ENCODE results near the gene ASS1. TPM values are rescaled to one million over a fixed set of nuclear protein-coding genes. Genes with fewer than 3 reads are reported as not detected.

The ASS1 gene
- total RNA-seq, 1 donor from 2014 or later: 4.5 TPM

DNA sequence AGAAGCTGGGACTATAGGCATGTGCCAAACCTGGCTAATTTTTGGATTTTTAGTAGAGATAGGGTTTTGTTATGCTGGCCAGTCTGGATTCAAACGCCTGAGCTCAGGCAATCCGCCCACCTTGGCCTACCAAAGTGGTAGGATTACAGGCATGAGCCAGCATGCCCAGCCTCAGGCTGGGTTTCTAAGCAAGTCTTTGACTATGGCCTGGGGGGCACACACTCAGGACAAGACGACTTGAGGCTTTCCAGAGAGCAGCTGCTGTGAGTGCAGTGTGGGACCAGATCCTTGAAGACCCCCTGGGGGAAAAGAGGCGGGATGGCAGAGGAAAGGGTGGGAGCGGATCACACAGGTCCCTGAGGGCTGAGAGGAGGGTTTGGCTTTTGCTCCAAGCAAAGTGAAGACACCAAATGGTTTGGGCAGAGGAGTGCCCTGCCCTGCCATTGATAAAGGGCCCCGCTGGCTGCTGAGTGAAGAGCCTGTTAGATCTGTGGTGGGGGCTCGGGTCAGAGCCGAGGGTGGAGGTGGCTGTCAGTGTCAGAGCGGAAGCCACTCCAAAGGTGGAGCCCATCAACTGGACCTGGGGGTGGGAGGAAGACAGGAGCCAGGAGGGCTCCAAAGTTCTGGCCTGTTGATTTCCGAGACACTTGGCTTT is 87.8 kb downstream of the ASS1 start:
- Mint-ChIP-seq H3K27me3 (ENCODE audit: low read depth) (peaks cover 28% of the 10 kb centered on the region), H3K4me1 (peaks cover 27% of the 10 kb centered on the region), H3K27ac (ENCODE audit: unreplicated experiment) (no peak overlapping the region), H3K36me3 (ENCODE audit: low read depth) (no peaks in the 10 kb centered on the region), H3K9me3 (no peaks in the 10 kb centered on the region), H3K4me3 (no peak overlapping the region)
- DNase-seq (ENCODE audit: low read depth, low spot score): no peak
- TF ChIP-seq, protein P1, sequence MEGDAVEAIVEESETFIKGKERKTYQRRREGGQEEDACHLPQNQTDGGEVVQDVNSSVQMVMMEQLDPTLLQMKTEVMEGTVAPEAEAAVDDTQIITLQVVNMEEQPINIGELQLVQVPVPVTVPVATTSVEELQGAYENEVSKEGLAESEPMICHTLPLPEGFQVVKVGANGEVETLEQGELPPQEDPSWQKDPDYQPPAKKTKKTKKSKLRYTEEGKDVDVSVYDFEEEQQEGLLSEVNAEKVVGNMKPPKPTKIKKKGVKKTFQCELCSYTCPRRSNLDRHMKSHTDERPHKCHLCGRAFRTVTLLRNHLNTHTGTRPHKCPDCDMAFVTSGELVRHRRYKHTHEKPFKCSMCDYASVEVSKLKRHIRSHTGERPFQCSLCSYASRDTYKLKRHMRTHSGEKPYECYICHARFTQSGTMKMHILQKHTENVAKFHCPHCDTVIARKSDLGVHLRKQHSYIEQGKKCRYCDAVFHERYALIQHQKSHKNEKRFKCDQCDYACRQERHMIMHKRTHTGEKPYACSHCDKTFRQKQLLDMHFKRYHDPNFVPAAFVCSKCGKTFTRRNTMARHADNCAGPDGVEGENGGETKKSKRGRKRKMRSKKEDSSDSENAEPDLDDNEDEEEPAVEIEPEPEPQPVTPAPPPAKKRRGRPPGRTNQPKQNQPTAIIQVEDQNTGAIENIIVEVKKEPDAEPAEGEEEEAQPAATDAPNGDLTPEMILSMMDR (conservative IDR thresholded peaks at IDR 0.05): no peak

DNA sequence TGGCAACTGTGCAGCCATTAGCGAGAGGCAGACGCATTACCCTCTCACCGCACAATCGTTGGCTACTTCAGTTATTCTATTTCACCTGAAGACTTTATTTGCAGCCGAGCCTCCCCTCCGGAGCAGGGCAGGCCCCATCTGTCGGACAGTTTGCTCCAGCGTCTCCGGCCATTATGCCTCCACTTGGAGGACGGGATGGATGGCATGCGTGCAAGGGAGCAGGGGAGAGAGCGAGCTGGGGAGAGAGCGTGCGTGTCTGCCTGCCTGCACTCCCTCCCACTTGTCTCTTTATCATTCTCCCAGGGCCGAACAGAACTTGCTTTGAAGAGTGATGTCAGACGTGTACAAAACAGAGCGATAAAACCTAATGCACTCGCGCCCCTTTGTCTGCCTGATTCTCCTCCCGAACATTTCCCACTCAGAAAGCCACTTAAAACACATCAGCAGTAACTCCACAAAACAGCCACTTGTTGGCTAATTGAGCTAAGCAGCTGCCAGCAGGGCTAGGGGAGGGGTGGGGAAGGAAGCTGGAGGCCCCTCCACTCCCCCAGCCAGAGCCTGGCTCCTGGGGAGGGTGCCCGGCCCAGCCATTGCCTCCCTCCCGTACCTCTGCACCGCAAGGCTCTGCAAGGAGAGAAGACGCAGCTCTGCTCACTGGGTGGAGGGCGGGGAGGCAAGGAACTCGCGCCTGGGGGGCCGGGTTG is 91.2 kb downstream of the ASS1 start:
- Mint-ChIP-seq H3K4me3 (peak overlapping the region; percentile 60), H3K27ac (ENCODE audit: unreplicated experiment) (peak overlapping the region; percentile 76), H3K36me3 (ENCODE audit: low read depth) (no peaks in the 10 kb centered on the region), H3K4me1 (peaks cover 35% of the 10 kb centered on the region), H3K27me3 (ENCODE audit: low read depth) (peaks cover 54% of the 10 kb centered on the region), H3K9me3 (no peaks in the 10 kb centered on the region)
- TF ChIP-seq, protein P1 (conservative IDR thresholded peaks at IDR 0.05): no peak
- DNase-seq (ENCODE audit: low read depth, low spot score): peak; percentile 18

DNA sequence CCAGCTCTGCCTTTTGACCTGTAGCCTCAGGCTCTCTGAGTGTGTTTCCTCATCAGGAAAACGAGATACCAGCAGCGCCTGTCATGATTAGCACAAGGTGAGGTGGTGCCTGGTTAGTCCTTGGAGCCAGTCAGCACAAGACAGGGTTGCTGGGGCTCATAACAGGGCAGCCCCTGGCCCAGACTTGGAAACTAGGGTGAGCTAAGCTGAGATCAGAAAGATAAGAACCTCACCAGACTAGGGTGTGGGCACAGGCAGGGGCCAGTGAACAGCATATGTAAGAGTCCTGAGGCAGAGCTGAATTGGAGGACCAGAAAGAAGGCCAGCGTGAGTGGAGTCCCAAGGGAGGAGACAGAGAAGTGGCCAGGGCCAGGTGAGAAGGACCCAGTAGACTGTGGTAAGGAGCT is 91.9 kb downstream of the ASS1 start:
- DNase-seq (ENCODE audit: low read depth, low spot score): no peak
- TF ChIP-seq, protein P1 (conservative IDR thresholded peaks at IDR 0.05): no peak
- peaks cover 35% of the 10 kb centered on the region for H3K4me1 Mint-ChIP-seq
- H3K27me3 Mint-ChIP-seq (ENCODE audit: low read depth): peaks cover 57% of the 10 kb centered on the region
- no peaks in the 10 kb centered on the region for H3K36me3 Mint-ChIP-seq (ENCODE audit: low read depth)
- no peak overlapping the region for H3K4me3 Mint-ChIP-seq
- no peaks in the 10 kb centered on the region for H3K9me3 Mint-ChIP-seq
- H3K27ac Mint-ChIP-seq (ENCODE audit: unreplicated experiment): no peak overlapping the region

DNA sequence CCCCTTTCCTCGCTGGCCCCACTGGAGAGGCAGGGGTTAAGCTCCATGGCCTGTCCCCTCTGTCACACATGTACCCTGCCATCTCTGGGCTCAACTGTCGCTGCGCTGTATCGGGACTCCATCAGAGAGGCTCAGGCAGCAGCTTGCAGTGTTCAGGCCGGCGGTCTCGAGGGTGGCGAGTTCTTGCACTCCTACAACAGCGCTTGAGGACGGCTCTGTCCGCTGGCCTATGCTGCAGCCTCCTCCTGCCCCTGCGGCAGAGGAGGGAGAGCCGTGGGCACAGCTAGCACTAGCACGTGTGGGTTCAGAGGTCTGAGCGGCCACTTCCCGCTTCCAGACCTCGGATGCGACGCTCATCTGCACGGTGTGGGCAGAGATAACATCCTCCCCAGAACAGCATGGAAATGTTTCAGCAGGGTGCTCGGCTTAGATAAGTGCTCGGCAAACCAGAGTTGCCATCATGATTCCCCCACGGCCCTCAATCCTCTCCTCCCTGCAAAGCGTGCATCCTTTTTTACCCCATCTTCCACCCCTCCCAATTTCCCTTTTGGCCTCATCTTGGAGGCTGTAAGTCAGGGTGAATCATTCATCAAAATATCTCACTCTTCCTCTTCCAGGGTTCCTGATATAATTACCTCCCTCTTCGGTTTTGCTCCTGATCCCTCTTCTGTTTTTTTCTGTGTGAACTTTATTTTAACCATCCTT is 92.7 kb downstream of the ASS1 start:
- Mint-ChIP-seq H3K9me3 (no peaks in the 10 kb centered on the region), H3K4me1 (peaks cover 33% of the 10 kb centered on the region), H3K27ac (ENCODE audit: unreplicated experiment) (no peak overlapping the region), H3K27me3 (ENCODE audit: low read depth) (peaks cover 58% of the 10 kb centered on the region), H3K4me3 (no peak overlapping the region), H3K36me3 (ENCODE audit: low read depth) (no peaks in the 10 kb centered on the region)
- TF ChIP-seq, protein P1 (conservative IDR thresholded peaks at IDR 0.05): no peak
- no peak for DNase-seq (ENCODE audit: low read depth, low spot score)

DNA sequence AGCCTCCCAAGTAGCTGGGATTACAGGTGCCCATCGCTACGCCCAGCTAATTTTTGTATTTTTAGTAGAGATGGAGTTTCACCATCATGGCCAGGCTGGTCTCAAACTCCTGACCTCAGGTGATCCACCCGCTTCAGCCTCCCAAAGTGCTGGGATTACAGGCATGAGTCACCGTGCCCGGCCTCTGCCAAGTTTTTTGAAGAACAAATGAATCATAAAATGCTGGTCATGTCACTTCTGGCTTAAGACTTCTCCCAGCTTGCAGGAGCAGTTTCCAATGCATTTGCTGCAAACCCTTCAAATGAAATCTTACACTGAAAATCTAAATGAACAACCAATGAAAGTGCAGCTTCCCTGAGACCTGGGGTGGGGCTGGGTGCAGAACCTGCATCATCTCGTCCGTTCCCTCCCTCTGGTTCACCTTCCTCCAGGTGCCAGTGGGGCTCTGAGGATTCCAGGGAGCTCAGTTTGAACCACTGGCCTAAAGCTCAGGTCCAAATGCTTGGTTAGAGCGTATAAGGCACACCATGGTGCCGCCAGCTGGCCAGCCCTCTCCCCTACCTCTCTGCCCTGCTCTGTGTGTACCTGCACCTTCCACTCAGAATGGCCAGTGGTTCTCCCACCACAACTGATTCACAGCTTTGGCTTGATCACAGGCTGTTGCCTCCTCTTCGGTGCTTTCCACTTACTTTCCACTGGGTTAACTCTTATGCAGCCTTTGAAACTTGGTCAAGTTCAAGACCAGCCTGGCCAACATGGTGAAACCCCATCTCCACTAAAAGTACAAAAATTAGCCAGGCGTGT is 94.9 kb downstream of the ASS1 start:
- H3K27me3 Mint-ChIP-seq (ENCODE audit: low read depth): peaks cover 60% of the 10 kb centered on the region
- H3K36me3 Mint-ChIP-seq (ENCODE audit: low read depth): no peaks in the 10 kb centered on the region
- peaks cover 41% of the 10 kb centered on the region for H3K4me1 Mint-ChIP-seq
- no peak for DNase-seq (ENCODE audit: low read depth, low spot score)
- H3K9me3 Mint-ChIP-seq: no peaks in the 10 kb centered on the region
- no peak overlapping the region for H3K27ac Mint-ChIP-seq (ENCODE audit: unreplicated experiment)
- H3K4me3 Mint-ChIP-seq: no peak overlapping the region
- TF ChIP-seq, protein P1 (conservative IDR thresholded peaks at IDR 0.05): no peak
